Osteoblast (primary cell): ENCODE results near the gene EYS. TPM values are rescaled to one million over a fixed set of nuclear protein-coding genes. Genes with fewer than 3 reads are reported as not detected.

Source experiments
- DNase-seq: peaks from one replicate; pipeline ENCODE4 v3.0.0; 2011; ENCODE audit warnings: low spot score, mixed read lengths; ENCODE audit not compliant: insufficient read length; ENCODE audit errors: missing footprints
- H2AFZ ChIP-seq: 2 replicates; pipeline ENCODE4 v1.6.0; 2011; ENCODE audit warnings: mild to moderate bottlenecking, low read length
- H3K27ac ChIP-seq: 2 replicates; pipeline ENCODE4 v1.5.1; 2011; ENCODE audit warnings: mild to moderate bottlenecking, low read depth, low read length, moderate library complexity
- H3K27me3 ChIP-seq: 2 replicates; pipeline ENCODE4 v1.6.0; 2012; ENCODE audit warnings: mild to moderate bottlenecking, control low read depth, inconsistent platforms, low read length, moderate library complexity; ENCODE audit not compliant: insufficient read depth
- H3K36me3 ChIP-seq: 2 replicates; pipeline ENCODE4 v1.5.1; 2011; ENCODE audit warnings: mild to moderate bottlenecking, low read length, control low read depth, moderate library complexity; ENCODE audit not compliant: insufficient read depth
- H3K4me1 ChIP-seq: 2 replicates; pipeline ENCODE4 v1.5.1; 2011; ENCODE audit warnings: mild to moderate bottlenecking, low read length, control low read depth, moderate library complexity; ENCODE audit not compliant: insufficient read depth
- H3K4me2 ChIP-seq: 2 replicates; pipeline ENCODE4 v1.6.0; 2011; ENCODE audit warnings: mild to moderate bottlenecking, low read length; ENCODE audit not compliant: insufficient read depth
- H3K4me3 ChIP-seq: fragments of 200-600 bp; sonication (generic); 3 replicates; pipeline ENCODE4 v1.5.1; 2012; ENCODE audit warnings: mild to moderate bottlenecking, low read length, inconsistent platforms; ENCODE audit not compliant: insufficient read depth
- H3K79me2 ChIP-seq: 2 replicates; pipeline ENCODE4 v1.6.0; 2012; ENCODE audit warnings: mild to moderate bottlenecking, low read length, control low read depth, inconsistent platforms; ENCODE audit not compliant: insufficient read depth
- H3K9me3 ChIP-seq: 2 replicates; pipeline ENCODE4 v1.5.1; 2011; ENCODE audit warnings: low read depth, low read length, control low read depth
- H4K20me1 ChIP-seq: 2 replicates; pipeline ENCODE4 v1.6.0; 2012; ENCODE audit warnings: mild to moderate bottlenecking, low read length, control low read depth; ENCODE audit not compliant: insufficient read depth
- CTCF ChIP-seq: IDR thresholded peaks from 2 replicates; pipeline ENCODE4 v1.5.1; 2011; ENCODE audit warnings: mild to moderate bottlenecking, low read depth, low read length, moderate library complexity; ENCODE audit errors: extremely low read depth
- total RNA-seq: library from RNA; depleted of rRNA; stranded (reverse); fragments of >200 nt; gene quantifications from 2 replicates; pipeline ENCODE4 v1.2.3, GENCODE V29; 2012

Gene EYS
- total RNA-seq, 1 donor, result under 0.01 TPM

- H3K9me3 ChIP-seq, result no peaks in the 10 kb centered on the region
- H4K20me1 ChIP-seq, result no peaks in the 10 kb centered on the region
These were observed 1190.6 kb downstream of the EYS start for GRCh38 chr6:64516393-64516792.

DNA sequence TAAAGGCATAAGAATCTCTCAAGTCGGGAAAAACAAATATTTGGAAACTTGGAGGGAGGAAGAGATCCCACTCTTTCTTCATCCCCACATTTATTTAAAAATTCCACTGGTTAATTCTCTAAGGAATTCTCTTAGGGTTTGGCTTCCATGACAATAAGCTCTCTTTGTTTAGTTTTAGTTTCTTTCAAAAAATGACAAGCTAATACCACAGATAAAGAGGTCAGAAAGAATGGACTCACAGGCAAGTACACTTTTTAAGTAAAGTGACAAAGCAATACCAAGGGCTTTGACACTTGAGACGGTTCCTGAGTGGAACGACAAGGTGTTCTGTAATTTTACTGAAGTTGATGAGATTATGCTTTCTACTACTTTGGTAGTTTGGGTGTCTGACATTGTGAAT is 1199.4 kb downstream of the EYS start:
- no peaks in the 10 kb centered on the region for H4K20me1 ChIP-seq
- no peak for DNase-seq
- H3K79me2 ChIP-seq, result no peaks in the 10 kb centered on the region
- no peaks in the 10 kb centered on the region for H3K36me3 ChIP-seq
- H3K4me1 ChIP-seq, result no peaks in the 10 kb centered on the region
- H3K9me3 ChIP-seq, result no peaks in the 10 kb centered on the region
- H3K27ac ChIP-seq, result no peak overlapping the region
- TF ChIP-seq CTCF, result no peak
- no peak overlapping the region for H3K4me2 ChIP-seq
- H2AFZ ChIP-seq, result no peak overlapping the region
- H3K27me3 ChIP-seq, result no peaks in the 10 kb centered on the region
- H3K4me3 ChIP-seq, result no peak overlapping the region

More at GRCh38 chr6:64516393-64516792, 1190.6 kb downstream of the EYS start:
- Histone ChIP-seq H3K36me3 (no peaks in the 10 kb centered on the region), H3K27ac (no peak overlapping the region), H3K79me2 (no peaks in the 10 kb centered on the region), H3K27me3 (no peaks in the 10 kb centered on the region), H3K4me1 (peaks cover 2% of the 10 kb centered on the region), H3K4me3 (no peak overlapping the region), H2AFZ (no peak overlapping the region), H3K4me2 (no peak overlapping the region)
- no peak for TF ChIP-seq CTCF
- no peak for DNase-seq

GRCh38 chr6:64505312-64505711 is 1201.7 kb downstream of the EYS start:
- no peak for DNase-seq
- H3K4me1 ChIP-seq, result no peaks in the 10 kb centered on the region
- H3K79me2 ChIP-seq, result no peaks in the 10 kb centered on the region
- no peak overlapping the region for H2AFZ ChIP-seq
- no peaks in the 10 kb centered on the region for H4K20me1 ChIP-seq
- TF ChIP-seq CTCF, result no peak
- no peak overlapping the region for H3K4me3 ChIP-seq
- H3K27me3 ChIP-seq, result no peaks in the 10 kb centered on the region
- H3K4me2 ChIP-seq, result no peak overlapping the region
- no peaks in the 10 kb centered on the region for H3K36me3 ChIP-seq
- H3K27ac ChIP-seq, result no peak overlapping the region
- no peaks in the 10 kb centered on the region for H3K9me3 ChIP-seq

- H3K36me3 ChIP-seq, result no peaks in the 10 kb centered on the region
- TF ChIP-seq CTCF, result no peak
- no peak overlapping the region for H3K4me2 ChIP-seq
- H3K27ac ChIP-seq, result no peak overlapping the region
- H4K20me1 ChIP-seq, result no peaks in the 10 kb centered on the region
- H3K79me2 ChIP-seq, result no peaks in the 10 kb centered on the region
- H3K4me1 ChIP-seq, result no peaks in the 10 kb centered on the region
- no peak overlapping the region for H3K4me3 ChIP-seq
- H2AFZ ChIP-seq, result no peak overlapping the region
- DNase-seq, result no peak
- no peaks in the 10 kb centered on the region for H3K9me3 ChIP-seq
- no peaks in the 10 kb centered on the region for H3K27me3 ChIP-seq
These were observed 1202.5 kb downstream of the EYS start for GRCh38 chr6:64504503-64504902.
